ENCODE measurements around the gene IL12RB1. TPM values are rescaled to one million over a fixed set of nuclear protein-coding genes. Genes with fewer than 3 reads are reported as not detected.

Gene IL12RB1
- total RNA-seq, 1 donor, result 26.9 TPM

- Histone ChIP-seq H3K4me3 (ENCODE audit: low read length) (no peak overlapping the region), H3K9me3 (ENCODE audit: low read depth, low read length) (no peaks in the 10 kb centered on the region), H3K4me1 (ENCODE audit: insufficient read depth, low read length) (peaks cover 57% of the 10 kb centered on the region), H3K27me3 (ENCODE audit: insufficient read depth, low read length) (no peaks in the 10 kb centered on the region)
Observed at GRCh38 chr19:18023622-18024251, 63.0 kb downstream of the IL12RB1 start.

- Histone ChIP-seq H3K27me3 (ENCODE audit: insufficient read depth, low read length) (no peaks in the 10 kb centered on the region), H3K9me3 (ENCODE audit: low read depth, low read length) (no peaks in the 10 kb centered on the region), H3K4me1 (ENCODE audit: insufficient read depth, low read length) (peaks cover 81% of the 10 kb centered on the region), H3K4me3 (ENCODE audit: low read length) (no peak overlapping the region)
Observed at GRCh38 chr19:18021121-18021755, 65.5 kb downstream of the IL12RB1 start.

GRCh38 chr19:18020212-18021085 is 66.3 kb downstream of the IL12RB1 start:
- H3K9me3 ChIP-seq (ENCODE audit: low read depth, low read length), result no peaks in the 10 kb centered on the region
- H3K27me3 ChIP-seq (ENCODE audit: insufficient read depth, low read length), result no peaks in the 10 kb centered on the region
- H3K4me3 ChIP-seq (ENCODE audit: low read length), result no peak overlapping the region
- peaks cover 87% of the 10 kb centered on the region for H3K4me1 ChIP-seq (ENCODE audit: insufficient read depth, low read length)

- no peaks in the 10 kb centered on the region for H3K9me3 ChIP-seq (ENCODE audit: low read depth, low read length)
- peaks cover 84% of the 10 kb centered on the region for H3K4me1 ChIP-seq (ENCODE audit: insufficient read depth, low read length)
- no peak overlapping the region for H3K4me3 ChIP-seq (ENCODE audit: low read length)
- H3K27me3 ChIP-seq (ENCODE audit: insufficient read depth, low read length), result no peaks in the 10 kb centered on the region
Observed at GRCh38 chr19:18017275-18018083, 69.3 kb downstream of the IL12RB1 start.

GRCh38 chr19:18016209-18016910 is 70.4 kb downstream of the IL12RB1 start:
- Histone ChIP-seq H3K4me1 (ENCODE audit: insufficient read depth, low read length) (peaks cover 73% of the 10 kb centered on the region), H3K27me3 (ENCODE audit: insufficient read depth, low read length) (no peaks in the 10 kb centered on the region), H3K4me3 (ENCODE audit: low read length) (no peak overlapping the region), H3K9me3 (ENCODE audit: low read depth, low read length) (no peaks in the 10 kb centered on the region)

GRCh38 chr19:18014197-18014596 is 72.5 kb downstream of the IL12RB1 start:
- H3K4me3 ChIP-seq (ENCODE audit: low read length), result no peak overlapping the region
- no peaks in the 10 kb centered on the region for H3K9me3 ChIP-seq (ENCODE audit: low read depth, low read length)
- peaks cover 63% of the 10 kb centered on the region for H3K4me1 ChIP-seq (ENCODE audit: insufficient read depth, low read length)

GRCh38 chr19:18013210-18014111 is 73.3 kb downstream of the IL12RB1 start:
- no peaks in the 10 kb centered on the region for H3K9me3 ChIP-seq (ENCODE audit: low read depth, low read length)
- H3K4me3 ChIP-seq (ENCODE audit: low read length), result no peak overlapping the region
- H3K27me3 ChIP-seq (ENCODE audit: insufficient read depth, low read length), result no peaks in the 10 kb centered on the region
- peaks cover 64% of the 10 kb centered on the region for H3K4me1 ChIP-seq (ENCODE audit: insufficient read depth, low read length)

More at GRCh38 chr19:18014197-18014596, 72.5 kb downstream of the IL12RB1 start:
- no peaks in the 10 kb centered on the region for H3K27me3 ChIP-seq (ENCODE audit: insufficient read depth, low read length)

GRCh38 chr19:18010149-18010548 is 76.6 kb downstream of the IL12RB1 start:
- Histone ChIP-seq H3K4me3 (ENCODE audit: low read length) (no peak overlapping the region), H3K4me1 (ENCODE audit: insufficient read depth, low read length) (peaks cover 52% of the 10 kb centered on the region), H3K9me3 (ENCODE audit: low read depth, low read length) (no peaks in the 10 kb centered on the region), H3K27me3 (ENCODE audit: insufficient read depth, low read length) (no peaks in the 10 kb centered on the region)

GRCh38 chr19:18009412-18010066 is 77.2 kb downstream of the IL12RB1 start:
- no peak overlapping the region for H3K4me3 ChIP-seq (ENCODE audit: low read length)
- peaks cover 46% of the 10 kb centered on the region for H3K4me1 ChIP-seq (ENCODE audit: insufficient read depth, low read length)
- no peaks in the 10 kb centered on the region for H3K9me3 ChIP-seq (ENCODE audit: low read depth, low read length)
- no peaks in the 10 kb centered on the region for H3K27me3 ChIP-seq (ENCODE audit: insufficient read depth, low read length)

Other genes starting within 250 kb of the IL12RB1 start
- gene JAK3, start 239.0 kb downstream of the IL12RB1 start, total RNA-seq, result 61.1 TPM
- 1,903 TPM for gene RPL18A, start 227.0 kb downstream of the IL12RB1 start, total RNA-seq
- gene SLC5A5, start 215.0 kb downstream of the IL12RB1 start, total RNA-seq, result 0.21 TPM
- gene CCDC124, start 153.9 kb downstream of the IL12RB1 start, total RNA-seq, result 13.2 TPM
- gene KCNN1, start 119.8 kb downstream of the IL12RB1 start, total RNA-seq, result under 0.01 TPM
- 123 TPM for gene ARRDC2, start 78.8 kb downstream of the IL12RB1 start, total RNA-seq
- gene MAST3, start 10.8 kb upstream of the IL12RB1 start, total RNA-seq, result 6.7 TPM
- gene PIK3R2, start 66.2 kb upstream of the IL12RB1 start, total RNA-seq, result 3.7 TPM
- 769 TPM for gene IFI30, start 86.9 kb upstream of the IL12RB1 start, total RNA-seq
- gene MPV17L2, start 106.3 kb upstream of the IL12RB1 start, total RNA-seq, result 4.3 TPM
- gene RAB3A, start 117.1 kb upstream of the IL12RB1 start, total RNA-seq, result 3.8 TPM
- not detected for gene PDE4C, start 139.5 kb upstream of the IL12RB1 start, total RNA-seq
- gene IQCN, start 187.5 kb upstream of the IL12RB1 start, total RNA-seq, result 7.7 TPM
- 1,318 TPM for gene JUND, start 194.7 kb upstream of the IL12RB1 start, total RNA-seq
- 62.4 TPM for gene LSM4, start 236.1 kb upstream of the IL12RB1 start, total RNA-seq

Measured in mononuclear cell (primary cell).